K562 (cell line): ENCODE results near the gene ACKR1.

Experiments used
- MYC ChIP-seq, 2 experiments: fragments of 250-450 bp in 1 of 2; sonication (Bioruptor Pico) in 1 of 2; IDR thresholded peaks; 2 replicates each; pipeline versions ENCODE4 v1.5.1 to v1.6.1; 2012 to 2021; ENCODE audit warnings: low read depth in 2 of 2, borderline replicate concordance in 1 of 2, improper control_type of control experiment in 1 of 2, low read length in 1 of 2, mild to moderate bottlenecking in 1 of 2, moderate library complexity in 1 of 2
- SP1 ChIP-seq: sonication (generic); formaldehyde crosslinking; IDR thresholded peaks from 2 replicates; pipeline ENCODE4 v1.8.1; 2022; ENCODE audit warnings: mild to moderate bottlenecking, missing genetic modification reagents
- ZNF644 ChIP-seq: fragments of 200-800 bp; sonication (Bioruptor generic); IDR thresholded peaks from 2 replicates; pipeline ENCODE4 v1.6.1; 2016; ENCODE audit warnings: low read depth, missing genetic modification characterization, missing compliant biosample characterization
- TF ChIP-seq, protein P1 (sequence below): sonication (generic); formaldehyde crosslinking; IDR thresholded peaks from 2 replicates; pipeline ENCODE4 v1.8.0; 2022; ENCODE audit warnings: missing genetic modification reagents, mild to moderate bottlenecking, moderate library complexity, borderline replicate concordance

DNA sequence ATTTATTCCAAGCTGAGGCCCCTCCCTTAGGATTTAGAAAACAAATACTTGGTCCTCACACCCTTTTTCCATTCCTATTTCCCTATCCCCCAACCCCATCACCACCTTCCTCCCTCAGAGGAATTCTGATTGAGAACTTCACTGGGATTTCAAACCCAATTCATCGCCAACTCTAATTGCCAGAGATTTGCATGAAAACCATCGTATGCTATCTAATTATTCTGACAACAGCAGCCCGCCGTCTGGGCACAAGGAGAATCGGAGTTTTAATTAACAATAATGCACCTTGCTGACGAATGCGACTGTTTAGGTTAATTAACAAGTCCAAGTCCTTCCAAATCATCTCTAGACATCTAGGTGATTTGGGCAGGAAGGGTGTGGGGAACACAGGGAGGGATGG is 4.4 kb downstream of the ACKR1 start:
- TF ChIP-seq ZNF644 (tag) (no peak), SP1 (CRISPR knock-in tag) (no peak), MYC (IDR thresholded peaks at IDR 0.05; ENCODE audit: low read depth, low read length) (no peak), MYC (CRISPR knock-in tag; IDR thresholded peaks at IDR 0.05; ENCODE audit: borderline replicate concordance, low read depth) (no peak)
- TF ChIP-seq, protein P1, sequence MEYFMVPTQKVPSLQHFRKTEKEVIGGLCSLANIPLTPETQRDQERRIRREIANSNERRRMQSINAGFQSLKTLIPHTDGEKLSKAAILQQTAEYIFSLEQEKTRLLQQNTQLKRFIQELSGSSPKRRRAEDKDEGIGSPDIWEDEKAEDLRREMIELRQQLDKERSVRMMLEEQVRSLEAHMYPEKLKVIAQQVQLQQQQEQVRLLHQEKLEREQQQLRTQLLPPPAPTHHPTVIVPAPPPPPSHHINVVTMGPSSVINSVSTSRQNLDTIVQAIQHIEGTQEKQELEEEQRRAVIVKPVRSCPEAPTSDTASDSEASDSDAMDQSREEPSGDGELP (CRISPR knock-in tag), result no peak
